H1 (cell line): ENCODE data around the gene GLS. TPM values are rescaled to one million over a fixed set of nuclear protein-coding genes. Genes with fewer than 3 reads are reported as not detected.

Source experiments
- CTCF ChIA-PET: fragments of 300-600 bp; sonication (Branson Sonifier 250); formaldehyde crosslinking; loops from one replicate; lab custom pipeline; 2021; ENCODE audit not compliant: partially characterized antibody; lab: Charles Lee
- POLR2A ChIA-PET: fragments of 300-600 bp; sonication (Branson Sonifier 250); formaldehyde crosslinking; loops from one replicate; lab custom pipeline; 2021; ENCODE audit warnings: inconsistent platforms; ENCODE audit not compliant: partially characterized antibody; lab: Charles Lee
- DNase-seq, 2 experiments: peaks; one replicate each; pipeline versions ENCODE4 v3.0.0 to v3.0.0-alpha.2; 2010 to 2022; ENCODE audit warnings: low spot score in 2 of 2, low read depth in 1 of 2, mixed read lengths in 1 of 2
- FAIRE-seq: peaks from 2 replicates; lab custom pipeline; 2011; peaks lifted over from hg19 to GRCh38; lab: Jason Lieb, UNC
- H2AFZ ChIP-seq: 2 replicates; pipeline ENCODE4 v1.8.1; 2012; ENCODE audit warnings: low read length, inconsistent platforms
- H2AK5ac ChIP-seq: 2 replicates; pipeline ENCODE4 v1.6.1; 2013; ENCODE audit warnings: low read depth, low read length
- H2BK120ac ChIP-seq: replicated peaks from 2 replicates; pipeline ENCODE3; 2013; ENCODE audit warnings: low read depth, low read length, inconsistent platforms
- H2BK12ac ChIP-seq: 2 replicates; pipeline ENCODE4 v1.6.1; 2013; ENCODE audit warnings: low read depth, low read length
- H2BK15ac ChIP-seq: 2 replicates; pipeline ENCODE4 v1.6.1; 2013; ENCODE audit warnings: low read length
- H2BK20ac ChIP-seq: 2 replicates; pipeline ENCODE4 v1.6.1; 2013; ENCODE audit warnings: low read length
- H2BK5ac ChIP-seq: 2 replicates; pipeline ENCODE4 v1.6.1; 2013; ENCODE audit warnings: low read depth, low read length
- H3K14ac ChIP-seq: 2 replicates; pipeline ENCODE4 v1.6.1; 2013; ENCODE audit warnings: inconsistent platforms; ENCODE audit not compliant: insufficient read length
- H3K18ac ChIP-seq: 2 replicates; pipeline ENCODE4 v1.6.1; 2013; ENCODE audit warnings: low read length; ENCODE audit errors: extremely low read depth
- H3K23ac ChIP-seq: 2 replicates; pipeline ENCODE4 v1.6.1; 2013; ENCODE audit warnings: inconsistent platforms; ENCODE audit not compliant: insufficient read length
- H3K23me2 ChIP-seq: 2 replicates; pipeline ENCODE4 v1.6.1; 2013; ENCODE audit warnings: low read depth, low read length
- H3K27ac ChIP-seq: 2 replicates; pipeline ENCODE4 v1.6.1; 2011; ENCODE audit warnings: low read depth, low read length, inconsistent platforms
- H3K27me3 ChIP-seq, 4 experiments: replicated peaks in 1 of 4; 1 replicate in 1 of 4; 2 replicates in 3 of 4; pipeline versions ENCODE4 v1.6.1 to v1.8.1; 2011 to 2013; ENCODE audit warnings: low read length in 3 of 4, mild to moderate bottlenecking in 3 of 4, inconsistent platforms in 2 of 4, mixed read lengths in 2 of 4, moderate library complexity in 1 of 4; ENCODE audit not compliant: control insufficient read depth in 3 of 4, insufficient read depth in 3 of 4; ENCODE audit errors: extremely low read depth in 1 of 4
- H3K36me3 ChIP-seq, 4 experiments: 2 replicates each; pipeline versions ENCODE4 v1.6.1 to v1.8.1; 2011 to 2013; ENCODE audit warnings: mild to moderate bottlenecking in 4 of 4, low read length in 3 of 4, moderate library complexity in 2 of 4, control low read depth in 1 of 4, inconsistent platforms in 1 of 4; ENCODE audit not compliant: insufficient read depth in 4 of 4, control insufficient read depth in 2 of 4
- H3K4ac ChIP-seq: replicated peaks from 2 replicates; pipeline ENCODE3; 2013; ENCODE audit warnings: low read length, low read depth, mixed read lengths, inconsistent platforms; ENCODE audit not compliant: insufficient read length
- H3K4me1 ChIP-seq, 4 experiments: replicated peaks in 1 of 4; 1 replicate in 1 of 4; 2 replicates in 3 of 4; pipeline versions ENCODE4 v1.6.1 to v1.8.1; 2011 to 2013; ENCODE audit warnings: low read length in 3 of 4, inconsistent platforms in 2 of 4, mixed read lengths in 1 of 4; ENCODE audit not compliant: insufficient read depth in 4 of 4, control insufficient read depth in 3 of 4
- H3K4me2 ChIP-seq, 2 experiments: 2 replicates each; pipeline versions ENCODE4 v1.6.1 to v1.8.1; 2011 to 2013; ENCODE audit warnings: low read depth in 2 of 2, low read length in 2 of 2, control low read depth in 1 of 2, inconsistent platforms in 1 of 2, mild to moderate bottlenecking in 1 of 2; ENCODE audit not compliant: insufficient read depth in 1 of 2
- H3K4me3 ChIP-seq, 4 experiments: fragments of 200-600, 300-600 bp in 1 of 4; sonication (generic), shearing (Covaris generic), sonication (Bioruptor Twin) in 1 of 4; 2 replicates each; pipeline versions ENCODE4 v1.5.1 to v1.8.1; 2011 to 2016; ENCODE audit warnings: low read length in 4 of 4, low read depth in 3 of 4, control low read depth in 2 of 4, inconsistent platforms in 2 of 4, mild to moderate bottlenecking in 2 of 4, mixed read lengths in 1 of 4, moderate library complexity in 1 of 4; ENCODE audit not compliant: insufficient read depth in 2 of 4; ENCODE audit errors: extremely low read depth in 1 of 4
- H3K56ac ChIP-seq: replicated peaks from 2 replicates; pipeline ENCODE3; 2013; ENCODE audit warnings: low read depth, mild to moderate bottlenecking, mixed read lengths, low read length, inconsistent platforms; ENCODE audit not compliant: insufficient read length
- H3K79me1 ChIP-seq: 2 replicates; pipeline ENCODE4 v1.6.1; 2013; ENCODE audit warnings: low read depth, low read length, control low read depth
- H3K79me2 ChIP-seq, 2 experiments: 2 replicates each; pipeline versions ENCODE4 v1.6.1 to v1.8.1; 2012 to 2013; ENCODE audit warnings: low read length in 2 of 2, mild to moderate bottlenecking in 2 of 2, inconsistent platforms in 1 of 2; ENCODE audit not compliant: insufficient read depth in 2 of 2, control insufficient read depth in 1 of 2
- H3K9ac ChIP-seq, 4 experiments: replicated peaks in 1 of 4; 1 replicate in 1 of 4; 2 replicates in 3 of 4; pipeline versions ENCODE4 v1.6.1 to v1.8.1; 2011 to 2013; ENCODE audit warnings: low read depth in 3 of 4, low read length in 3 of 4, control low read depth in 2 of 4, mild to moderate bottlenecking in 2 of 4, moderate library complexity in 2 of 4, inconsistent platforms in 1 of 4; ENCODE audit errors: extremely low read depth in 1 of 4
- H3K9me3 ChIP-seq, 2 experiments: 2 replicates each; pipeline versions ENCODE4 v1.6.1 to v1.8.1; 2012 to 2013; ENCODE audit warnings: mild to moderate bottlenecking in 2 of 2, moderate library complexity in 2 of 2, control low read depth in 1 of 2, inconsistent platforms in 1 of 2, low read depth in 1 of 2, low read length in 1 of 2, mixed read lengths in 1 of 2; ENCODE audit not compliant: insufficient read depth in 2 of 2
- H4K20me1 ChIP-seq, 2 experiments: replicated peaks in 1 of 2; 2 replicates each; pipeline versions ENCODE3 to v1.8.1; 2011 to 2013; ENCODE audit warnings: inconsistent platforms in 2 of 2, low read length in 2 of 2, mild to moderate bottlenecking in 1 of 2; ENCODE audit not compliant: insufficient read depth in 2 of 2, control insufficient read depth in 1 of 2
- H4K5ac ChIP-seq: 2 replicates; pipeline ENCODE4 v1.6.1; 2013; ENCODE audit warnings: low read length, low read depth, mixed read lengths, inconsistent platforms; ENCODE audit not compliant: insufficient read length
- H4K8ac ChIP-seq: 2 replicates; pipeline ENCODE4 v1.8.0; 2013; ENCODE audit warnings: mild to moderate bottlenecking, moderate library complexity, low read length, inconsistent platforms; ENCODE audit not compliant: insufficient read depth; ENCODE audit errors: extremely low read depth
- H4K91ac ChIP-seq: replicated peaks from 2 replicates; pipeline ENCODE3; 2013; ENCODE audit warnings: low read length, mixed read lengths, inconsistent platforms; ENCODE audit not compliant: insufficient read length
- CBX5 ChIP-seq: fragments of 300-800, 300-1000 bp; sonication (generic); IDR thresholded peaks from 2 replicates; pipeline ENCODE4 v1.7.1; 2016; ENCODE audit warnings: antibody characterized with exemption, low read length, low read depth
- CBX8 ChIP-seq: fragments of 300-800, 300-1000 bp; sonication (generic); IDR thresholded peaks from 2 replicates; pipeline ENCODE4 v1.7.1; 2016; ENCODE audit warnings: low read depth, low read length, borderline replicate concordance
- CEBPB ChIP-seq: IDR thresholded peaks from 2 replicates; pipeline ENCODE4 v1.6.1; 2012; ENCODE audit warnings: low read depth, low read length
- CTCF ChIP-seq, 3 experiments: IDR thresholded peaks; 1 replicate in 2 of 3; 2 replicates in 1 of 3; pipeline versions ENCODE4 v1.5.1 to v1.6.1; 2011; ENCODE audit warnings: low read length in 3 of 3, mild to moderate bottlenecking in 3 of 3, inconsistent platforms in 2 of 3, low read depth in 1 of 3, moderate library complexity in 1 of 3; ENCODE audit not compliant: insufficient read depth in 1 of 3; ENCODE audit errors: control extremely low read depth in 1 of 3
- FOSL1 ChIP-seq: IDR thresholded peaks from 2 replicates; pipeline ENCODE4 v1.6.1; 2011; ENCODE audit warnings: mild to moderate bottlenecking, low read depth, low read length, moderate library complexity; ENCODE audit not compliant: insufficient read depth
- KDM1A ChIP-seq: fragments of 200-600, 300-600 bp; sonication (generic); IDR thresholded peaks from 2 replicates; pipeline ENCODE4 v1.7.1; 2016; ENCODE audit warnings: mild to moderate bottlenecking, low read length, borderline replicate concordance
- MAFK ChIP-seq: IDR thresholded peaks from 2 replicates; pipeline ENCODE4 v1.6.1; 2012; ENCODE audit warnings: low read depth, mild to moderate bottlenecking, improper control_type of control experiment, low read length
- RBBP5 ChIP-seq: IDR thresholded peaks from 2 replicates; pipeline ENCODE4 v1.7.1; 2012; ENCODE audit warnings: low read depth, mild to moderate bottlenecking, inconsistent platforms, low read length, moderate library complexity, borderline replicate concordance
- RNF2 ChIP-seq: fragments of 200-900, 300-1000 bp; sonication (generic); IDR thresholded peaks from 2 replicates; pipeline ENCODE4 v1.7.1; 2016; ENCODE audit warnings: borderline replicate concordance, low read depth, mild to moderate bottlenecking, antibody characterized with exemption, low read length; ENCODE audit not compliant: poor library complexity, severe bottlenecking; ENCODE audit errors: missing control alignments
- SIRT6 ChIP-seq: IDR thresholded peaks from one replicate; pipeline ENCODE4 v1.7.1; 2012; ENCODE audit warnings: low read length, inconsistent platforms
- SP2 ChIP-seq: IDR thresholded peaks from 2 replicates; pipeline ENCODE4 v1.6.1; 2012; ENCODE audit warnings: mild to moderate bottlenecking, low read length, inconsistent platforms
- ZNF274 ChIP-seq: IDR thresholded peaks from 2 replicates; pipeline ENCODE4 v1.7.0; 2012; ENCODE audit warnings: low read length, borderline replicate concordance; ENCODE audit errors: extremely low read depth
- WGBS, 2 experiments: shearing (Covaris generic) in 1 of 2; methylation state at CpG; one replicate each; pipeline versions ENCODE4 v1.1.6 to v1.1.7; 2013 to 2015; ENCODE audit warnings: low lambda C conversion rate in 2 of 2, mixed read lengths in 2 of 2, inconsistent platforms in 1 of 2, low coverage in 1 of 2, missing lambda C conversion rate in 1 of 2; ENCODE audit not compliant: insufficient replicate concordance in 2 of 2, insufficient coverage in 1 of 2, insufficient read length in 1 of 2; ENCODE audit errors: extremely low coverage in 1 of 2, missing lambda C conversion rate in 1 of 2; 5-methylcytosine and 5-hydroxymethylcytosine counted together
- polyA plus RNA-seq, 7 experiments: library from polyadenylated mRNA; depleted of rRNA in 3 of 7; stranded (reverse) in 5 of 7; unstranded in 2 of 7; fragments of >200 nt in 5 of 7; fragments of 200-250 nt in 2 of 7; gene quantifications; 1 replicate in 5 of 7; 2 replicates in 1 of 7; 4 replicates in 1 of 7; pipeline versions ENCODE4 v1.2.1 to v1.2.3, GENCODE V29; 2011 to 2013; ENCODE audit warnings: missing spikeins in 2 of 7, mixed read lengths in 2 of 7
- total RNA-seq: library from RNA; stranded (reverse); fragmentation: NEBNext Ultra II Directional; extraction: Animal tissue kit (Norgen Biotek cat#: 25700); gene quantifications from 2 replicates; pipeline ENCODE4 v1.2.1, GENCODE V29; 2021

The GLS gene
- total and polyA plus RNA-seq, 2 of the 8 experiments (the other 6 are each of a cell fraction or from before 2014, with no cell fraction given), result 15.7 to 89.8 TPM

GRCh38 chr2:190963088-190963487 lies 82.5 kb downstream of the GLS start:
- ChIA-PET CTCF (interaction anchor here (0.7 to 1.0 kb wide), 3 partner anchors 9 to 195 kb away, joined by 3 to 4 read pairs (median 3); no protein-coding TSS in a partner anchor), POLR2A (interaction anchor here (0.6 to 1.2 kb wide), 2 partner anchors 20 to 51 kb away, joined by 3 read pairs; no protein-coding TSS in a partner anchor)
- Histone ChIP-seq H4K8ac (no peak overlapping the region), H3K4me2 (no peak overlapping the region), H3K4me1 (no peaks in the 10 kb centered on the region), H3K23ac (no peak overlapping the region), H3K79me1 (no peaks in the 10 kb centered on the region), H3K56ac (no peak overlapping the region), H3K4me3 (no peak overlapping the region), H4K20me1 (no peaks in the 10 kb centered on the region), H3K4ac (no peak overlapping the region), H3K14ac (no peak overlapping the region), H3K27ac (no peak overlapping the region), H2BK120ac (no peak overlapping the region), H3K79me2 (no peaks in the 10 kb centered on the region), H4K91ac (no peak overlapping the region), H2AK5ac (no peak overlapping the region), H2BK20ac (no peak overlapping the region), H3K36me3 (peaks cover 0 to 7% (median 3%) of the 10 kb centered on the region in 4 experiments; a peak in 5 of 8 replicates), H3K23me2 (no peaks in the 10 kb centered on the region), H2BK5ac (no peak overlapping the region), H3K18ac (no peak overlapping the region), H4K5ac (no peak overlapping the region), H3K27me3 (no peaks in the 10 kb centered on the region), H2AFZ (no peak overlapping the region), H2BK12ac (no peak overlapping the region), H3K9ac (no peak overlapping the region), H3K9me3 (no peaks in the 10 kb centered on the region), H2BK15ac (no peak overlapping the region)
- DNase-seq, result no peak
- WGBS, 2 experiments, result 89% methylated on average over 2 of the region's 2 CpGs; no CpG with 5 or more reads in 1 of the 2 experiments
- FAIRE-seq, result no peak
- TF ChIP-seq MAFK (no peak), CBX8 (no peak), RBBP5 (no peak), CTCF (IDR thresholded peaks at IDR 0.05; ENCODE audit: control extremely low read depth in 1 of 3, insufficient read depth in 1 of 3, low read depth in 1 of 3, low read length in 3 of 3) (no peak), SP2 (no peak), RNF2 (no peak), FOSL1 (no peak), ZNF274 (no peak), KDM1A (no peak), CEBPB (no peak), SIRT6 (no peak), CBX5 (no peak)
